ENCODE data around the gene CYTH2. TPM values are rescaled to one million over a fixed set of nuclear protein-coding genes. Genes with fewer than 3 reads are reported as not detected.

The CYTH2 gene
- total RNA-seq, 1 experiment from 2014 or later, result 72.6 TPM

DNA sequence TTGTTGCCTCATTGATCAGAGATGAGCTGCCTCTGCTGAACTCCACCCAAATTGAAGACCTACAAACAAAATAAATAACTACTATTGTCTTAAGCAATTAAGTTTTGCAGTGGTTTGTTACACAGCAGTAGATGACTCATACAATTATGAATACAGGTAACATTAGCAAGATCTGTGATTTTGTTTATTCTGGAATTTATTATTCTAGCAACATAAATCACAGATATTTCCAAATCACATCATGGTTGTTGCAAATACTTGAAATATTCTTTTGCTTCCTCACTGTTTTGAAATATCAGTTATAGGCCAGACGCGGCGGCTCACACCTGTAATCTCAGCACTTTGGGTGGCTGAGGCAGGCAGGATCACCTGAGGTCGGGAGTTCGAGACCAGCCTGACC lies 55.6 kb downstream of the CYTH2 start:
- H3K27ac Mint-ChIP-seq, result no peak overlapping the region
- TF ChIP-seq ZNF138 (CRISPR knock-in tag; conservative IDR thresholded peaks at IDR 0.05) (no peak), RORB (CRISPR knock-in tag; IDR thresholded peaks at IDR 0.05) (no peak), ZNF317 (CRISPR knock-in tag; IDR thresholded peaks at IDR 0.05; ENCODE audit: borderline replicate concordance, low read depth) (no peak), CREB1 (CRISPR knock-in tag; IDR thresholded peaks at IDR 0.05) (no peak), TEAD1 (CRISPR knock-in tag; IDR thresholded peaks at IDR 0.05) (no peak), SP1 (CRISPR knock-in tag; conservative IDR thresholded peaks at IDR 0.05) (no peak)
- TF ChIP-seq, protein P1, sequence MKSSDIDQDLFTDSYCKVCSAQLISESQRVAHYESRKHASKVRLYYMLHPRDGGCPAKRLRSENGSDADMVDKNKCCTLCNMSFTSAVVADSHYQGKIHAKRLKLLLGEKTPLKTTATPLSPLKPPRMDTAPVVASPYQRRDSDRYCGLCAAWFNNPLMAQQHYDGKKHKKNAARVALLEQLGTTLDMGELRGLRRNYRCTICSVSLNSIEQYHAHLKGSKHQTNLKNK (CRISPR knock-in tag; IDR thresholded peaks at IDR 0.05), result no peak
- TF ChIP-seq, protein P2, sequence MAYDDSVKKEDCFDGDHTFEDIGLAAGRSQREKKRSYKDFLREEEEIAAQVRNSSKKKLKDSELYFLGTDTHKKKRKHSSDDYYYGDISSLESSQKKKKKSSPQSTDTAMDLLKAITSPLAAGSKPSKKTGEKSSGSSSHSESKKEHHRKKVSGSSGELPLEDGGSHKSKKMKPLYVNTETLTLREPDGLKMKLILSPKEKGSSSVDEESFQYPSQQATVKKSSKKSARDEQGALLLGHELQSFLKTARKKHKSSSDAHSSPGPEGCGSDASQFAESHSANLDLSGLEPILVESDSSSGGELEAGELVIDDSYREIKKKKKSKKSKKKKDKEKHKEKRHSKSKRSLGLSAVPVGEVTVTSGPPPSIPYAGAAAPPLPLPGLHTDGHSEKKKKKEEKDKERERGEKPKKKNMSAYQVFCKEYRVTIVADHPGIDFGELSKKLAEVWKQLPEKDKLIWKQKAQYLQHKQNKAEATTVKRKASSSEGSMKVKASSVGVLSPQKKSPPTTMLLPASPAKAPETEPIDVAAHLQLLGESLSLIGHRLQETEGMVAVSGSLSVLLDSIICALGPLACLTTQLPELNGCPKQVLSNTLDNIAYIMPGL (CRISPR knock-in tag; IDR thresholded peaks at IDR 0.05), result no peak
- TF ChIP-seq, protein P3, sequence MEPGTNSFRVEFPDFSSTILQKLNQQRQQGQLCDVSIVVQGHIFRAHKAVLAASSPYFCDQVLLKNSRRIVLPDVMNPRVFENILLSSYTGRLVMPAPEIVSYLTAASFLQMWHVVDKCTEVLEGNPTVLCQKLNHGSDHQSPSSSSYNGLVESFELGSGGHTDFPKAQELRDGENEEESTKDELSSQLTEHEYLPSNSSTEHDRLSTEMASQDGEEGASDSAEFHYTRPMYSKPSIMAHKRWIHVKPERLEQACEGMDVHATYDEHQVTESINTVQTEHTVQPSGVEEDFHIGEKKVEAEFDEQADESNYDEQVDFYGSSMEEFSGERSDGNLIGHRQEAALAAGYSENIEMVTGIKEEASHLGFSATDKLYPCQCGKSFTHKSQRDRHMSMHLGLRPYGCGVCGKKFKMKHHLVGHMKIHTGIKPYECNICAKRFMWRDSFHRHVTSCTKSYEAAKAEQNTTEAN (CRISPR knock-in tag; IDR thresholded peaks at IDR 0.05), result no peak
- no peak overlapping the region for H3K4me3 Mint-ChIP-seq
- H3K9me3 Mint-ChIP-seq, result peaks cover 44% of the 10 kb centered on the region
- peaks cover 4% of the 10 kb centered on the region for H3K4me1 Mint-ChIP-seq
- DNase-seq (ENCODE audit: low spot score) (no peak), ATAC-seq (no peak)
- peaks cover 16% of the 10 kb centered on the region for H3K27me3 Mint-ChIP-seq (ENCODE audit: low read depth)
- peaks cover 30% of the 10 kb centered on the region for H3K36me3 Mint-ChIP-seq
- ChIA-PET CTCF (no interaction called here), POLR2A (no interaction called here)

DNA sequence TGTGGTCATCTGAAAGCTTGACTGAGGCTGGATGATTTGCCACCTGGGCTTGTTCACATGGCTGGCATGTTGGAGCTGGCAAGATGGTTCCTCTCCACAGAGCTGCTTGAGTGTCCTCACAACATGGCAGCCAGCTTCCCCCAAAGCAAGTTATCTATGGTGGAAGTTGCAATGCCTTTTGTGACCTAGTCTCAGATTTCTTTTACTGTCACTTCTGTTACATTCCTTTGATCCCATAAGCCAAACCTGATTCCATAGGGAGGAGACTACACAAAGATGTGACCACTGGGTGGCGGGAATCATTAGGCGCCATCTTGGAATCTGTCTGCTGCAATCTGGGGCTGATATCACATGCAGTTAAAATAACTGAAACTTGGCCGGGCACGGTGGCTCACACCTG lies 60.0 kb downstream of the CYTH2 start:
- ChIA-PET CTCF (interaction anchor here (1.4 to 2.4 kb wide), 3 partner anchors 24 to 59 kb away, joined by 4 to 5 read pairs (median 4); no protein-coding TSS in a partner anchor), POLR2A (interaction anchor here (0.6 to 1.1 kb wide), 3 partner anchors 9 to 25 kb away, joined by 3 to 6 read pairs (median 3); no protein-coding TSS in a partner anchor)
- DNase-seq (ENCODE audit: low spot score) (no peak), ATAC-seq (no peak)
- H3K4me1 Mint-ChIP-seq, result peaks cover 6% of the 10 kb centered on the region
- H3K9me3 Mint-ChIP-seq, result peaks cover 40% of the 10 kb centered on the region
- H3K27me3 Mint-ChIP-seq (ENCODE audit: low read depth), result peaks cover 12% of the 10 kb centered on the region
- no peak overlapping the region for H3K4me3 Mint-ChIP-seq
- H3K27ac Mint-ChIP-seq, result no peak overlapping the region
- H3K36me3 Mint-ChIP-seq, result peaks cover 30% of the 10 kb centered on the region
- TF ChIP-seq, protein P4, sequence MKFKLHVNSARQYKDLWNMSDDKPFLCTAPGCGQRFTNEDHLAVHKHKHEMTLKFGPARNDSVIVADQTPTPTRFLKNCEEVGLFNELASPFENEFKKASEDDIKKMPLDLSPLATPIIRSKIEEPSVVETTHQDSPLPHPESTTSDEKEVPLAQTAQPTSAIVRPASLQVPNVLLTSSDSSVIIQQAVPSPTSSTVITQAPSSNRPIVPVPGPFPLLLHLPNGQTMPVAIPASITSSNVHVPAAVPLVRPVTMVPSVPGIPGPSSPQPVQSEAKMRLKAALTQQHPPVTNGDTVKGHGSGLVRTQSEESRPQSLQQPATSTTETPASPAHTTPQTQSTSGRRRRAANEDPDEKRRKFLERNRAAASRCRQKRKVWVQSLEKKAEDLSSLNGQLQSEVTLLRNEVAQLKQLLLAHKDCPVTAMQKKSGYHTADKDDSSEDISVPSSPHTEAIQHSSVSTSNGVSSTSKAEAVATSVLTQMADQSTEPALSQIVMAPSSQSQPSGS (CRISPR knock-in tag; IDR thresholded peaks at IDR 0.05; ENCODE audit: borderline replicate concordance, low read depth), result no peak
- TF ChIP-seq, protein P5, sequence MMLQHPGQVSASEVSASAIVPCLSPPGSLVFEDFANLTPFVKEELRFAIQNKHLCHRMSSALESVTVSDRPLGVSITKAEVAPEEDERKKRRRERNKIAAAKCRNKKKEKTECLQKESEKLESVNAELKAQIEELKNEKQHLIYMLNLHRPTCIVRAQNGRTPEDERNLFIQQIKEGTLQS (CRISPR knock-in tag; conservative IDR thresholded peaks at IDR 0.05), result no peak
- TF ChIP-seq, protein P6, sequence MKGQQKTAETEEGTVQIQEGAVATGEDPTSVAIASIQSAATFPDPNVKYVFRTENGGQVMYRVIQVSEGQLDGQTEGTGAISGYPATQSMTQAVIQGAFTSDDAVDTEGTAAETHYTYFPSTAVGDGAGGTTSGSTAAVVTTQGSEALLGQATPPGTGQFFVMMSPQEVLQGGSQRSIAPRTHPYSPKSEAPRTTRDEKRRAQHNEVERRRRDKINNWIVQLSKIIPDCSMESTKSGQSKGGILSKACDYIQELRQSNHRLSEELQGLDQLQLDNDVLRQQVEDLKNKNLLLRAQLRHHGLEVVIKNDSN (CRISPR knock-in tag; IDR thresholded peaks at IDR 0.05), result no peak
- TF ChIP-seq TEAD1 (CRISPR knock-in tag; IDR thresholded peaks at IDR 0.05) (no peak), ZNF121 (CRISPR knock-in tag; IDR thresholded peaks at IDR 0.05) (no peak), EMX1 (CRISPR knock-in tag; IDR thresholded peaks at IDR 0.05) (no peak), CREB1 (CRISPR knock-in tag; IDR thresholded peaks at IDR 0.05) (no peak), TCF7 (CRISPR knock-in tag; IDR thresholded peaks at IDR 0.05; ENCODE audit: low read depth) (no peak), JAZF1 (CRISPR knock-in tag; IDR thresholded peaks at IDR 0.05) (no peak), ZNF317 (CRISPR knock-in tag; IDR thresholded peaks at IDR 0.05; ENCODE audit: borderline replicate concordance, low read depth) (no peak)
- TF ChIP-seq, protein P7, sequence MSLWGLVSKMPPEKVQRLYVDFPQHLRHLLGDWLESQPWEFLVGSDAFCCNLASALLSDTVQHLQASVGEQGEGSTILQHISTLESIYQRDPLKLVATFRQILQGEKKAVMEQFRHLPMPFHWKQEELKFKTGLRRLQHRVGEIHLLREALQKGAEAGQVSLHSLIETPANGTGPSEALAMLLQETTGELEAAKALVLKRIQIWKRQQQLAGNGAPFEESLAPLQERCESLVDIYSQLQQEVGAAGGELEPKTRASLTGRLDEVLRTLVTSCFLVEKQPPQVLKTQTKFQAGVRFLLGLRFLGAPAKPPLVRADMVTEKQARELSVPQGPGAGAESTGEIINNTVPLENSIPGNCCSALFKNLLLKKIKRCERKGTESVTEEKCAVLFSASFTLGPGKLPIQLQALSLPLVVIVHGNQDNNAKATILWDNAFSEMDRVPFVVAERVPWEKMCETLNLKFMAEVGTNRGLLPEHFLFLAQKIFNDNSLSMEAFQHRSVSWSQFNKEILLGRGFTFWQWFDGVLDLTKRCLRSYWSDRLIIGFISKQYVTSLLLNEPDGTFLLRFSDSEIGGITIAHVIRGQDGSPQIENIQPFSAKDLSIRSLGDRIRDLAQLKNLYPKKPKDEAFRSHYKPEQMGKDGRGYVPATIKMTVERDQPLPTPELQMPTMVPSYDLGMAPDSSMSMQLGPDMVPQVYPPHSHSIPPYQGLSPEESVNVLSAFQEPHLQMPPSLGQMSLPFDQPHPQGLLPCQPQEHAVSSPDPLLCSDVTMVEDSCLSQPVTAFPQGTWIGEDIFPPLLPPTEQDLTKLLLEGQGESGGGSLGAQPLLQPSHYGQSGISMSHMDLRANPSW (CRISPR knock-in tag; conservative IDR thresholded peaks at IDR 0.05; ENCODE audit: low read depth), result no peak
- TF ChIP-seq, protein P8, sequence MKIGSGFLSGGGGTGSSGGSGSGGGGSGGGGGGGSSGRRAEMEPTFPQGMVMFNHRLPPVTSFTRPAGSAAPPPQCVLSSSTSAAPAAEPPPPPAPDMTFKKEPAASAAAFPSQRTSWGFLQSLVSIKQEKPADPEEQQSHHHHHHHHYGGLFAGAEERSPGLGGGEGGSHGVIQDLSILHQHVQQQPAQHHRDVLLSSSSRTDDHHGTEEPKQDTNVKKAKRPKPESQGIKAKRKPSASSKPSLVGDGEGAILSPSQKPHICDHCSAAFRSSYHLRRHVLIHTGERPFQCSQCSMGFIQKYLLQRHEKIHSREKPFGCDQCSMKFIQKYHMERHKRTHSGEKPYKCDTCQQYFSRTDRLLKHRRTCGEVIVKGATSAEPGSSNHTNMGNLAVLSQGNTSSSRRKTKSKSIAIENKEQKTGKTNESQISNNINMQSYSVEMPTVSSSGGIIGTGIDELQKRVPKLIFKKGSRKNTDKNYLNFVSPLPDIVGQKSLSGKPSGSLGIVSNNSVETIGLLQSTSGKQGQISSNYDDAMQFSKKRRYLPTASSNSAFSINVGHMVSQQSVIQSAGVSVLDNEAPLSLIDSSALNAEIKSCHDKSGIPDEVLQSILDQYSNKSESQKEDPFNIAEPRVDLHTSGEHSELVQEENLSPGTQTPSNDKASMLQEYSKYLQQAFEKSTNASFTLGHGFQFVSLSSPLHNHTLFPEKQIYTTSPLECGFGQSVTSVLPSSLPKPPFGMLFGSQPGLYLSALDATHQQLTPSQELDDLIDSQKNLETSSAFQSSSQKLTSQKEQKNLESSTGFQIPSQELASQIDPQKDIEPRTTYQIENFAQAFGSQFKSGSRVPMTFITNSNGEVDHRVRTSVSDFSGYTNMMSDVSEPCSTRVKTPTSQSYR (CRISPR knock-in tag; IDR thresholded peaks at IDR 0.05), result no peak
- TF ChIP-seq, protein P9, sequence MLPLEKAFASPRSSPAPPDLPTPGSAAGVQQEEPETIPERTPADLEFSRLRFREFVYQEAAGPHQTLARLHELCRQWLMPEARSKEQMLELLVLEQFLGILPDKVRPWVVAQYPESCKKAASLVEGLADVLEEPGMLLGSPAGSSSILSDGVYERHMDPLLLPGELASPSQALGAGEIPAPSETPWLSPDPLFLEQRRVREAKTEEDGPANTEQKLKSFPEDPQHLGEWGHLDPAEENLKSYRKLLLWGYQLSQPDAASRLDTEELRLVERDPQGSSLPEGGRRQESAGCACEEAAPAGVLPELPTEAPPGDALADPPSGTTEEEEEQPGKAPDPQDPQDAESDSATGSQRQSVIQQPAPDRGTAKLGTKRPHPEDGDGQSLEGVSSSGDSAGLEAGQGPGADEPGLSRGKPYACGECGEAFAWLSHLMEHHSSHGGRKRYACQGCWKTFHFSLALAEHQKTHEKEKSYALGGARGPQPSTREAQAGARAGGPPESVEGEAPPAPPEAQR (CRISPR knock-in tag; IDR thresholded peaks at IDR 0.05), result no peak
- TF ChIP-seq, protein P10, sequence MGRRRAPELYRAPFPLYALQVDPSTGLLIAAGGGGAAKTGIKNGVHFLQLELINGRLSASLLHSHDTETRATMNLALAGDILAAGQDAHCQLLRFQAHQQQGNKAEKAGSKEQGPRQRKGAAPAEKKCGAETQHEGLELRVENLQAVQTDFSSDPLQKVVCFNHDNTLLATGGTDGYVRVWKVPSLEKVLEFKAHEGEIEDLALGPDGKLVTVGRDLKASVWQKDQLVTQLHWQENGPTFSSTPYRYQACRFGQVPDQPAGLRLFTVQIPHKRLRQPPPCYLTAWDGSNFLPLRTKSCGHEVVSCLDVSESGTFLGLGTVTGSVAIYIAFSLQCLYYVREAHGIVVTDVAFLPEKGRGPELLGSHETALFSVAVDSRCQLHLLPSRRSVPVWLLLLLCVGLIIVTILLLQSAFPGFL (CRISPR knock-in tag; IDR thresholded peaks at IDR 0.05; ENCODE audit: borderline replicate concordance), result no peak

Measured in WTC11 (cell line).